IPS-15b (cell line): ENCODE data around the gene NT5M.

Experiments
- H3K27me3 ChIP-seq: one replicate; pipeline ENCODE4 v1.6.1; 2013; ENCODE audit warnings: low read length; ENCODE audit not compliant: control insufficient read depth, insufficient read depth
- H3K36me3 ChIP-seq: one replicate; pipeline ENCODE4 v1.6.1; 2013; ENCODE audit warnings: low read length; ENCODE audit not compliant: control insufficient read depth, insufficient read depth
- H3K4me1 ChIP-seq: one replicate; pipeline ENCODE4 v1.6.1; 2013; ENCODE audit warnings: mild to moderate bottlenecking, low read length; ENCODE audit not compliant: control insufficient read depth, insufficient read depth
- H3K4me3 ChIP-seq: one replicate; pipeline ENCODE4 v1.5.1; 2013; ENCODE audit warnings: low read depth, low read length
- H3K9ac ChIP-seq: one replicate; pipeline ENCODE4 v1.6.1; 2013; ENCODE audit warnings: low read depth, mild to moderate bottlenecking, low read length
- H3K9me3 ChIP-seq: one replicate; pipeline ENCODE4 v1.6.1; 2013; ENCODE audit warnings: mild to moderate bottlenecking, low read length; ENCODE audit not compliant: control insufficient read depth, insufficient read depth

NT5M gene

GRCh38 chr17:17353625-17354484 lies 50.7 kb downstream of the NT5M start:
- Histone ChIP-seq H3K9ac (no peak overlapping the region), H3K36me3 (no peaks in the 10 kb centered on the region), H3K9me3 (no peaks in the 10 kb centered on the region), H3K27me3 (no peaks in the 10 kb centered on the region), H3K4me1 (no peaks in the 10 kb centered on the region), H3K4me3 (no peak overlapping the region)

DNA sequence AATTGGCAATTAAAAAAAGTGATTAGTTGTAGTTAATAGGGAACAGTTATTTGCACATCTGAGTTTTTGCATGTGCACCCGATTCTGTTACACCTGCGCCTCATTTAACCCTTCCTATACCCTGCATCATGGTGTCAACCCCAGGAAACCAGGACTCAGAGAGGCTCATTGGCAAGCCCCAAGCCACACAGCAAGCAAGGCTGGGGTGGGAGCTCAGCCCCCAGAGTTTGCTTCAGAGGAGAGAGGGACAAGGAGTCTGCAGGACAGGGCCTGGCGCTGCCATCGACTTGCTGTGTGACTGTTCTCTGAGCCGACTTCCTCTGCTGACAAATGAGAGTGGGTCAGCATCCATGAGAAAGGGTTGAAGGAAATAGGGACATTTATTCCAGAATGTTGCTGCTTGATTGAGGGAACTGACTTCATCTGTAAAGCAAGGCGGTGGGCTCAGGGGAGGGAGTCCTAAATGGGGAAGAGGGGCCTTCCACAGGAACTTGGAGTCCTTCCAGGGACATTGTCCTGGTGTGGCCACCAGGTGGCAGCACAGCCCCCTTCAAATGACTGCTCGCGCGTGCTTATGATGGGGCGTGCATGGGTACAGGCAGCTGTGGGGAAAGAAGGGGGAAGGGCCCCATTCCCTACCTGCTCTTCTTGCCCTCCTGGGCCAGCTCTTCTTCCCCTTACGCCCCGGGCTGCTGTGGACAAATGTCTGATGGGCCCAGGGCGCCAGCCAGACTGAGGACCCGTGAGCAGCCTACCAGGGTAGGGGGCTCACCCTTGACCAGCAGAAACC lies 51.6 kb downstream of the NT5M start:
- H3K4me1 ChIP-seq, result no peaks in the 10 kb centered on the region
- H3K9ac ChIP-seq, result no peak overlapping the region
- no peaks in the 10 kb centered on the region for H3K27me3 ChIP-seq
- no peaks in the 10 kb centered on the region for H3K9me3 ChIP-seq
- no peaks in the 10 kb centered on the region for H3K36me3 ChIP-seq
- H3K4me3 ChIP-seq, result no peak overlapping the region

DNA sequence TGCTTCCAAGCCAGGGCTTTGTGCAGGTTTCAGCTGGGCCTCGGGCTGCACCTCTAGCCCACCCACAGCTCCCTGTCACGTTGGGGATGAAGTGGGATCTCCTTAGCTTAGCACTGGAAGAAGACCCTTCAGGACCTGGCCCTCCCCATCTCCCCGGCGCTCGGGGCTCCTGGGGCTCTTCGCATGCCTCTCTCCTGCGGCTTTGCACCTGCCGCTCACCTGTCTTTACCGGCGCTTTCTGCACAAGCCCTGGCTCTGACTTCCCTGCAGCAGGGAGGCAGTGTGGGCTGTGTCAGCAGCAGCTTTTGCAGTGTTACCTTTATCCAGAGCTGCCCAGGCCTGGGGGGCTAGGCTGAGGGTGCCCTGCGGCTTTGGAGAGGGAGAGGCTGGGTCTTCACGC lies 52.3 kb downstream of the NT5M start:
- no peaks in the 10 kb centered on the region for H3K9me3 ChIP-seq
- no peak overlapping the region for H3K9ac ChIP-seq
- no peaks in the 10 kb centered on the region for H3K4me1 ChIP-seq
- H3K27me3 ChIP-seq, result no peaks in the 10 kb centered on the region
- no peaks in the 10 kb centered on the region for H3K36me3 ChIP-seq
- H3K4me3 ChIP-seq, result no peak overlapping the region

- Histone ChIP-seq H3K36me3 (no peaks in the 10 kb centered on the region), H3K27me3 (no peaks in the 10 kb centered on the region), H3K4me3 (no peak overlapping the region), H3K9me3 (no peaks in the 10 kb centered on the region), H3K9ac (no peak overlapping the region), H3K4me1 (no peaks in the 10 kb centered on the region)
Observed at GRCh38 chr17:17356149-17356930, 53.2 kb downstream of the NT5M start.

DNA sequence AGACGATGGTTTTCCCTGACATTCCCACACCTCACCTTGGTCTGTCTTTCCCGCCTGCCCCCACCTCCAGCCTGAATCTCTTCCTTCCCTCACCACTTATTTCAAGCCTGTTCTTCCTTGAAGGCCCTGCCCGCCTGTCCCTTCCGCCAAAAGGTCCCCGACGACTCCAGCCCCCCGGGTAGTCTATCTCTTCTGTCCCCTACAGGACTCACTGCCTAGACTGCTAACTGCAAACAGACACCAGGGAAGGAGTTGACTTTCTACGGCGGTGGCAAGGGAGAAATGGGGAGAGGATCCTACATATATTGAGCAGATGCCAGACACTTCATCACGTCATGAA lies 53.7 kb downstream of the NT5M start:
- Histone ChIP-seq H3K4me1 (no peaks in the 10 kb centered on the region), H3K9me3 (no peaks in the 10 kb centered on the region), H3K9ac (no peak overlapping the region), H3K36me3 (no peaks in the 10 kb centered on the region), H3K4me3 (no peak overlapping the region), H3K27me3 (no peaks in the 10 kb centered on the region)

DNA sequence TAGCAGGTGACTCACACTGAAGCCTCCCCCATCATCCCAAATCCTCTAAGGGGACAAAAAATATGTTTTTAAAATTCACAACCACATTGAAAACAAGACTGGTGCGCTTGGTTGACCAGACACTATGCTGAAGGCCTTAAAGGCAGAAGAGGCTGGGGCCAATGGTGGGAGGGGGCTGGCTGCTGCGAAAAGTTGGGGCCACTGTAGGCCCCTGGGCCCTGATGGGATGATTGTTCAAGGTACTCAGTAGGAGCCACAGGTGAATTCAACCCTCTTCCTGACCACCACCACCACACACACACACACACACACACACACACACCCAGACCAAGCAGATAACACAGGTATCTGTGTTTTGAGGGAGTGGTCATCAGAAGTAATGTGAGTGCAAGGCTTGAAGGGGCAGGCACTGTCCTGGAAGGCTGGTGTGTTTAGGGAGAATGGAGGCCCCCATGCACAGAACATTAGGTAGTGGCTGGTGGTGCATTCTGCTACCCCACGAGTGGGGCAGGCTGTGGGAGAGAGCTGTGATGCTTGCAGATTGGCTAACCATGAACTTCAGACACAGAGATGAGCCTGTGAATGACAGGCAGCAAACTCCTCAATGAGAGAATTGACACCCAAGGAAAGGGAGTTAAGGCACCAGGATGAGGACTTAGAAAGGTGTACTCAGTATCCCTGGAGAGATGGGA lies 55.0 kb downstream of the NT5M start:
- H3K27me3 ChIP-seq, result no peaks in the 10 kb centered on the region
- H3K9ac ChIP-seq, result no peak overlapping the region
- no peaks in the 10 kb centered on the region for H3K36me3 ChIP-seq
- no peaks in the 10 kb centered on the region for H3K9me3 ChIP-seq
- no peak overlapping the region for H3K4me3 ChIP-seq
- peaks cover 2% of the 10 kb centered on the region for H3K4me1 ChIP-seq

- H3K4me1 ChIP-seq, result peaks cover 6% of the 10 kb centered on the region
- H3K9ac ChIP-seq, result no peak overlapping the region
- H3K36me3 ChIP-seq, result no peaks in the 10 kb centered on the region
- H3K27me3 ChIP-seq, result no peaks in the 10 kb centered on the region
- H3K4me3 ChIP-seq, result no peak overlapping the region
- H3K9me3 ChIP-seq, result no peaks in the 10 kb centered on the region
Observed at GRCh38 chr17:17358866-17359265, 55.7 kb downstream of the NT5M start.

- H3K4me1 ChIP-seq, result peaks cover 8% of the 10 kb centered on the region
- no peaks in the 10 kb centered on the region for H3K36me3 ChIP-seq
- no peaks in the 10 kb centered on the region for H3K27me3 ChIP-seq
- no peak overlapping the region for H3K9ac ChIP-seq
- H3K9me3 ChIP-seq, result no peaks in the 10 kb centered on the region
- no peak overlapping the region for H3K4me3 ChIP-seq
Observed at GRCh38 chr17:17359271-17359670, 56.1 kb downstream of the NT5M start.

- Histone ChIP-seq H3K36me3 (no peaks in the 10 kb centered on the region), H3K27me3 (no peaks in the 10 kb centered on the region), H3K9me3 (no peaks in the 10 kb centered on the region), H3K9ac (no peak overlapping the region), H3K4me1 (peaks cover 8% of the 10 kb centered on the region), H3K4me3 (no peak overlapping the region)
Observed at GRCh38 chr17:17360087-17360730, 57.0 kb downstream of the NT5M start.

DNA sequence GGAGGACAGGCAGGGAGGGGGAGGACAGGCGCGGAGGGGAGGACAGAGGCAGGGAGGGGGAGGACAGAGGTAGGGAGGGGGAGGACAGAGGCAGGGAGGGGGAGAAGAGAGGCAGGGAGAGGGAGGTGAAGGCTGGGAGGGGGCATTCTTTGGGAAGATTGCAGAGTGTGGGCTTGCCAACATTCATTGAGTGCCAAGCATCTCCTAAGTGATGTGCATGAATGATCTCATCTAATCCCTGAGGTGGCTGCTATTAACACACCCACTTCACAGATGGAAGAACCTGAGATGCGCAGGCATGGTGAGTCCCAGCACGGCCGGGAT lies 58.3 kb downstream of the NT5M start:
- H3K4me1 ChIP-seq, result peaks cover 8% of the 10 kb centered on the region
- no peaks in the 10 kb centered on the region for H3K27me3 ChIP-seq
- no peaks in the 10 kb centered on the region for H3K36me3 ChIP-seq
- no peak overlapping the region for H3K9ac ChIP-seq
- no peak overlapping the region for H3K4me3 ChIP-seq
- no peaks in the 10 kb centered on the region for H3K9me3 ChIP-seq
